Amniotic stem cell (primary cell): Measurements from ENCODE around the gene CAVIN1.
"Not testable (repeated sequence)": the region's sequence is repeated elsewhere in the genome, so short reads cannot be mapped to it uniquely, and the experiment has no call there.

ENCODE experiments used
- DNase-seq: peaks from one replicate; lab custom pipeline; 2025; lab: John Stamatoyannopoulos, UW

Gene CAVIN1

GRCh38 chr17:42378959-42379594 is 44.0 kb downstream of the CAVIN1 start:
- DNase-seq = no peak

GRCh38 chr17:42378359-42378958 is 44.6 kb downstream of the CAVIN1 start:
- DNase-seq = no peak

- DNase-seq = no peak
These were observed 49.2 kb downstream of the CAVIN1 start for GRCh38 chr17:42373896-42374295.

GRCh38 chr17:42372142-42372541 is 50.9 kb downstream of the CAVIN1 start:
- no peak for DNase-seq

GRCh38 chr17:42368797-42369561 is 54.1 kb downstream of the CAVIN1 start:
- not testable (repeated sequence) for DNase-seq

- DNase-seq = not testable (repeated sequence)
These were observed 54.7 kb downstream of the CAVIN1 start for GRCh38 chr17:42368310-42368709.

GRCh38 chr17:42366176-42367023 is 56.7 kb downstream of the CAVIN1 start:
- not testable (repeated sequence) for DNase-seq

- peak; percentile 77 for DNase-seq
These were observed 57.9 kb downstream of the CAVIN1 start for GRCh38 chr17:42365136-42365535.

- peak; percentile 61 for DNase-seq
These were observed 59.1 kb downstream of the CAVIN1 start for GRCh38 chr17:42363767-42364585.

- DNase-seq = no peak
These were observed 59.8 kb downstream of the CAVIN1 start for GRCh38 chr17:42363231-42363630.

- DNase-seq = no peak
These were observed 60.7 kb downstream of the CAVIN1 start for GRCh38 chr17:42362245-42362961.

GRCh38 chr17:42361781-42362186 is 61.3 kb downstream of the CAVIN1 start:
- DNase-seq = no peak

- not testable (repeated sequence) for DNase-seq
These were observed 62.7 kb downstream of the CAVIN1 start for GRCh38 chr17:42360388-42360787.

- DNase-seq = no peak
These were observed 63.9 kb downstream of the CAVIN1 start for GRCh38 chr17:42359133-42359532.

- no peak for DNase-seq
These were observed 64.6 kb downstream of the CAVIN1 start for GRCh38 chr17:42358434-42358833.

- DNase-seq = no peak
These were observed 67.9 kb downstream of the CAVIN1 start for GRCh38 chr17:42354956-42355843.
